SW480 (cell line): ENCODE measurements around the gene FGF21.
A peak's percentile ranks its signal among the peaks of the same experiment; 100 is the strongest.
"Not testable (repeated sequence)": the region's sequence is repeated elsewhere in the genome, so short reads cannot be mapped to it uniquely, and the experiment has no call there.

Source experiments
- DNase-seq: peaks from one replicate; pipeline ENCODE4 v3.0.0-alpha.2; 2016; ENCODE audit warnings: low spot score

The FGF21 gene, protein sequence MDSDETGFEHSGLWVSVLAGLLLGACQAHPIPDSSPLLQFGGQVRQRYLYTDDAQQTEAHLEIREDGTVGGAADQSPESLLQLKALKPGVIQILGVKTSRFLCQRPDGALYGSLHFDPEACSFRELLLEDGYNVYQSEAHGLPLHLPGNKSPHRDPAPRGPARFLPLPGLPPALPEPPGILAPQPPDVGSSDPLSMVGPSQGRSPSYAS

GRCh38 chr19:48755084-48755641 is at the start of gene FGF21:
Gene FGF21 (plus strand): TSS chr19:48755524. CDS start chr19:48756237, 713 bp downstream.
- peak; percentile 95 for DNase-seq

- DNase-seq: no peak
Measured at GRCh38 chr19:48708471-48708870, 46.9 kb upstream of the FGF21 start.

DNA sequence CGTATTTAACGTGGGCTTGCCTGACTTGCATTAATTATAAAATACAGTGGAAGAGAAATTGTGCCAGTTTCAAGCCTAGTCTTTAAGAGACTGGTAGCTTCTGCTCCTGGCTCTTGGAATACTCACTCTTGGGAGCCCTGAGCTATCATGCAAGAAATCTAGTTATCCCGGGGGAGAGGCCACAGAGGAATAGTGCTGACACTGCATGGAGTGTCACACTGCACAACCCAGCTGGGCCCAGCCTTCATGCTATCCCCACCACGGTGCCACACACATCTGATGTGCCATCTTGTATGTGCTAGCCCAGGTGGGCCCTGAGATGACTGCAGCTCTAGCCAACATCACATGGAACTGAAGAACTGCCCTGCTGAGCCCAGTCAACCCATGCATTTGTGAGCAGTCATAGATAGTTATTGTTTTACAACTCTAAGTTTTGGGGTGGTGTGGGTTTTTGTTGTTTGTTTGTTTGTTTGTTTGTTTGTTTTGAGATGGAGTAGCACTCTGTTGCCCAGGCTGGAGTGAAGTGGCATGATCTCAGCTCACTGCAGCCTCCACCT is 44.1 kb upstream of the FGF21 start:
- DNase-seq: no peak

DNA sequence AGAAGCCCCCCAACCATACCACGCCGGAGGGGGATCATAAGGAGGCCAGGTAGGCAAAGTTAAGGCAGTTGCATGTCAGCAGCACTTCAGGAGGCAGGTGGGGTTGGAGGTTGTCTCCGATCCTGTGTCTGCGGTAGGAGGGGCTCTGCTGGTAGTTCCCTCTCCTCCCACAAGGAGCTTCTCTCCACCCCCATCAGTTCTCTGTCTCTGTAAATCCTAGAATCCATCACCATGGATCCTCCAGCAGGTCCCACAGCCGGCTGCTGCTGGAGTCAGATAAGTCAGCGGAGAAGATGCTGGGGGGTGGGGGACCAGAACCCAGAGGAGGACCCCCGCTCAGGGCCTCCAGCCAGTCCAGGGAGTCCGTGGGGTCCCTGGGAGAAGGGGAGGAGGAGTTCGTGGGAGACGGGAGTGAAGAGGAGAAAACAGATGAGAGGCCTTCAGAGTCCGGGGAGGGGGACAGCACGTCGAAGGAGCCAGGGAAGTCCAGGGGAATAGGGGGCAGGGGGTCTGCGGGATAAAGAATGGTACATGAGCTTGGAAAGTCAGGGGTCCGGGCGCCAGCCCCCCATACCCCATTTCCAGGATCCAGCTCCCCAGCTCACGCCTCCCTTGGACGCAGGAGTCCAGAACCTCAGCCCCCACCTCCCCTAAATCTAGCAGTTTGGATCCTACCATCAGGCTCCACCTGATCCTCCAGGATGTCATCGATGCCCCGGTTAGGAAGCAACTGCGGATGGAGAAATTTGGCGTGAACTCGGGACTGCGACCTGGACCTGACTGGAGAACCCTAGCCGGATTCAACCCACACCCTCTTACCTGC is 42.1 kb upstream of the FGF21 start:
- peak; percentile 44 for DNase-seq

DNA sequence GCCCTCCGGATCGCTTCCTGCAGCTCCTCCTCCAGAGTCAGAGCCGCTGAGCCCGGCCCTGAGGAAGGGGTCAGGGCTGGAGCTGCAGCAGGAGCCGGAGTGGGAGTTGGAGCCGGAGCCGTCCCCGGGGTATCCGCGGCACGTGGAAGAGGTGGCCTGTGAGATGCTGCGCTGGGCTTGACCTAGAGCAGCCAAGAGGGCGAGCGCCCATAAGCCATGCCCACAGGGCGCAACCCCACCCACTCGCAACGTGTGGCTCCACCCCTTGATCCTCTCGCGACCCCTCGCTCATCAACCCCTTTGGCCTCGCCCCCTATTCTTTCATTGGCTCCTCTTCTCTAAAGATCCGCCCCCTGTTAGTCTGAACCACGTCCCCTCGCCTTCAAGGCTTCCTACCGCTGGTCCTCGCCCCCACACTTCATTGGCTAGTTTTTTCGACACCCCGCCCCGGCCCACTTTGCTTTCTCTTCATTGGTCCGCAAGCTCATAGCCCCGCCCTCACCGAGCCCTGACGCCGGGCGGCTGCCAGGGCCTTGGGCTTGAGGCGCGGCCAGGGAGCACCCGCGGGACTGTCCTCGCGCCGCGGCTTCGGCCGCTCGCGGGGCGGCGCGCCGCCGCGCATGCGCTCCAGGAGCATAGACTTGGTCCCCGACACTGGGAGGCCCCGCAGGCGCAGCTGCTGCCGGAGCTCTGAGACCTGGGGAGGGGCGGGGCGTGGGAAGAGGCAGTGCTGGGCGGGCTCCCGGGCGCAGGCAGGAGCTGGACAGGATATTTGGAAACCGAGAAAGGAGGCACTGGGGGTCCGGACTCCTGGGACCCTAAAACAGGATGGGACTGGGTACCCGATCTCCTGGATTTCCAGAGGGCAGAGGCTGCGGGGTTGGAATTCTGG is 41.2 kb upstream of the FGF21 start:
- peak; percentile 100 for DNase-seq

DNA sequence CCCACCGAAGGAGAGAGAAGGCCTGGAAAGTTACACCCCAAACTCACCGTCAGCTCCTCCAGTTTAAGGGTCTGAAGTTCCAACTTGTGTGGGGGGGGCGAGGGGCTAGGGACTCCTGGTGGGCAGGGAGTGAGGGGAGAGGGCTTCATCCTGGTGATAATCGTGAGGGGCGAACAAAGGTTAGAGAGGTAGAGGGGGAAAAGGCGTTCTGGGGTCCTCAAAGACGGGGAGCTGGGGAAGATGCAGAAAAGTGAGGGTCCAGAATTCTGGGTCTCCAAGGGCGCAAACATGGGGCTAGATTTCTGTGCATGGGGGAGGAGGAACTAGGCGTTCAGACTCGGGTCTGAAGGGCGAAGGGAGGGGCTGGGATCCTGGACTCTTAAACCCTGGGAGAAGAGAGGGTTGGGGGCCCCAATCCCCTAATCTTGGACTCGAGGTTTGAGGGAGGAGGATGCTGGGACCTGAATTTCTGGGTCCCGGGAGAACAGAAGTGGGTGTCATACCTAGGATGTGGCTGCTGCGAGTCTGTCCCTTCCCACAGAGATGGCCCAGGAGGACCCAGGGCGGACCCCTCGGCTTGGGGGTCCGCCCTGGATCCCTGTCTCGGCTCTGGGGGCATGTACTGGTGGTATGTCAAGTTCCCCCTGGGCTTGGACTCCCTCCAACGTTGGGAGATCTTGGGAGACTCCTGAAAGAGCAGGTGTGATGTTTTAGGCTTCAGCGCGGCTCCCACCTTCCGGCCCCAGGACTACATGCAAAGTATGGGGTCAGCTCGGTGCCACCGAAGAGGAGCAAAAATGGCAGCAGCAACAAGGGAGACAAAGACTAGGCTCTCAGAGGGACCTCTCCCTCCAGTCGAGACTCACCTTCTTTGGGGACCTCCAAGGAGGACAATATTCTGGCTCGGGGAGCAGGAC is 40.3 kb upstream of the FGF21 start:
- DNase-seq: no peak

DNA sequence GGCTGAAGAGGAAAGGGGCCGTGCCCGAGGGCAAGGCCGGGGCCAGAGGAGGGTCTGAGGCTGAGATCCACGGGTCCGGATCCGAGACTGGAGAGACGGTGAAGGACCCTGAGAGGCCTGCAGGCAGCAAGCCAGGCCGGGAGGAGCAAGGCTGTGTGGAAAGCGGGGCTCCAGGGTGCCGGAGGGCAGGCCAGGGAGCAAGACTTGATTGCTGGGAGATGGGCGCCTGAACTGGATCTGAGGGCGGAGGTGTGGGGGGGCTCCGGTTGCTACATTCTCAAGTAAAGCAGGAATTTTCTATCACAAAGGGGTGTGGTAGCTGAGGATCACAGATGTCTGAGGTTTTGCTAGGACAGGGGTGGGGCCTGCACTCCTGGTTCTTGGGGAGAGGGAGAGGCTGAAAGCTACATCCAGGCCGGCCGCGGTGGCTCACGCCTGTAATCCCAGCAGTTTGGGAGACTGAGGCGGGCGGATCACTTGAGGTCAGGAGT is 39.6 kb upstream of the FGF21 start:
- no peak for DNase-seq

DNA sequence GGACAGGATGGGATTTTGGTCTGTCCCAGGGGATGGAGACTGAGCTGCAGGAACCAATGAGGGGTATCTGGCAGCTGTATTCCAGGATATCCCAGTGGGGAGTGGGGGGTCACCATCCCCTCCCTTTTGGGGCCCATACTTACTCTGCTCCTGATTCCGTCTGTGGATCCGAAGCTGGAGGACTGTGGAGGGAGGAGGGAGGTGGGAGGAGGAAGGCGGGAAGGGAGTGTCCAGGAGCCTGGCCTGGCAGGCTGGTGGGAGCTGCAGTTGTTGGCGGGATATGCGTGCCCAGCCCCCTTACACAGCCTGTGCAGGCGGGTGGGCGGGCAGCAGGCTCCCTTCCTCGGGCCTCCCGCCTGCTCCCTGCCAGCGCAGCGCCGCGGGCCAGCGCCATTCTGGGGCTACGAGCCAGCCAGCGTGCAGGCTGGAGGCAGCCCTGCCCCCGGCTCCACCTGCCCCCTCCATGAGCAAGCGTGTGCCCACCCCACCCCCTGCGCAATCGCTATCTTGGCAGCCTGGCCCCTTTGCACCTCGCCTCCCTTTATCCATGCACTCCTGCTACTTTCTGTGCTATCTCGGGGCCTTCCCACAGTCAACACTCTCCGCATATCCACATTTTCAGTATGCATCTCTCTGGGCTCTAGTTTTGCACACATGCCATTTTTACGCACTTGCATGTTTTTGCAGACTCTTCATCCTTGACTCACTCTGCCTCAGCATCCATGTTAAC is 38.6 kb upstream of the FGF21 start:
- no peak for DNase-seq

GRCh38 chr19:48718106-48718505 is 37.2 kb upstream of the FGF21 start:
- DNase-seq: not testable (repeated sequence)

DNA sequence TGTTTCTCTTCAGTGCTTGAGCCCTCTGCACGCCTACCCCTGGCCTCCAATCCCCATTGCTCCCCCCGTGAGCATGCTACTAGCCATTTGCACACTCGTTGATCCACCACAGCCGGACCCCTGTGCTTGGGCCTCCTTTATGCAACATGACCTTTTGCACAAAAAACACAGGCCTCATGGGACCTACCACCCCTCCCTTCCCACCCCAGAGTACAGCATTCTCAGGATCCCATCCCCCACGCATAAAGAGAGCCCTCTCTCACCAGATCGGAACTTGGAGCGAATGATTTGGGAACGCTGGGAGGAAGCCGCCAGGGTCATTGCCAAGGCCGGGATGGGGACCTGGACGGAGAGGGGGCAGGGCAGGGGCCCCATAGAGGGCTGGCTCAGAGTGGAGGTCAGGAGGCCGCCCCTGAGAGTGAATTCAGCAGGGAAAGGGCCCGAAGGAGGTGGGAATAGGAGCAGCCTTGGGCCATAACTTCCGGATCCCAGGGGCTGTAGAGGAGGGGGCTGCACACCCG is 36.6 kb upstream of the FGF21 start:
- no peak for DNase-seq

- DNase-seq: no peak
Measured at GRCh38 chr19:48719263-48720171, 35.8 kb upstream of the FGF21 start, which contains the start of gene MAMSTR. Gene MAMSTR (minus strand): TSS chr19:48719725. CDS start chr19:48719031, 694 bp downstream.

DNA sequence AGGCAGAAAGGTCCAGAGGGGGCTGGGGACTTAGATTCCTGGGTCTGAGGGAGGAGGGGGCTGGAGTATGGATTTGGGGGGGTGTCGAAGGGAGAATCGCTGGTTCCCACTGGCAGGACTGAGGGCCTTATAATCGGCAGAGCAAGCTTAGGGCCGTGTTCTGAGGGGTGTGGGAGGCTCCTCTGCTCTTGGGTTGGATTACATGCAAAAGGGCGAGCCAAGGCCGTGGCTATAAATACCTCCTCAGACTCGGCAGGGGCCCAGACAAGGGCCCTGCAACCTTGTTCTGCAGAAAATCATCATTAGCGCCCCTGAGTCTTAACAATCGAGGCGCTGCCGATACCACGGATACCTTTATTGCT is 35.1 kb upstream of the FGF21 start:
- DNase-seq: no peak

DNA sequence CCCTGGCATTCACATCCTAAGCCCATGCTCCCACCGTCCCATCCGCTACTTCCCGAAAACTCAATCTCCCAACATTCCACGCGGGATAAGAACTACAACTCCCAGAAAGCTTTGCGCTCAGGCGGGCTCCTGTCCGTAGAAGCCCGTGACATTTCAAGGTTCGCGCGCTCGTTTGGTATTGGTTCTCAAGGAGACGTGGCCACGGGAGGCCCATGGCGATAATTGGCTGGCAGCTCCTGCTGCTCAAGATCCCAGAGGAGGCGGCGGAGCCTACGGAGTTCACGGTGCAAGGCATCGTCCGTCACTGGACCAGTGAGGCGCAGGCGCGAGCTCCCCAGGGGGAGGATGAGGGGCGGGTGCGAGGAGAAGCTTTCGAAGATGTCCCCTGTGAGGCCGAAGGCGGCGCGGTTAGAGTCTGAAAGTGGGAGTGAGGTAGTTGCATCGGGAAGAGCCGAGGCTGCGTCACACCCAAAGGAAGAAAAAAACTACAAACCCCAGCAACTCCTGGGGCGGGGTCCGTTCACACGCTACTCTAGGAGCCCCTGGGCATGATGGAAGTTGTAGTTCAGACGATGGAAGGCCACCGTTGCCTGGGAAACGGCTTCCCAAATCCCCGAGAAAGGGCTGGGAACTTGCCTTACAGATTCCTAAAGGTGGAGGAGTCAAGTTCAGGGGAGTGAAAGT is 34.6 kb upstream of the FGF21 start:
- peak; percentile 98 for DNase-seq

DNA sequence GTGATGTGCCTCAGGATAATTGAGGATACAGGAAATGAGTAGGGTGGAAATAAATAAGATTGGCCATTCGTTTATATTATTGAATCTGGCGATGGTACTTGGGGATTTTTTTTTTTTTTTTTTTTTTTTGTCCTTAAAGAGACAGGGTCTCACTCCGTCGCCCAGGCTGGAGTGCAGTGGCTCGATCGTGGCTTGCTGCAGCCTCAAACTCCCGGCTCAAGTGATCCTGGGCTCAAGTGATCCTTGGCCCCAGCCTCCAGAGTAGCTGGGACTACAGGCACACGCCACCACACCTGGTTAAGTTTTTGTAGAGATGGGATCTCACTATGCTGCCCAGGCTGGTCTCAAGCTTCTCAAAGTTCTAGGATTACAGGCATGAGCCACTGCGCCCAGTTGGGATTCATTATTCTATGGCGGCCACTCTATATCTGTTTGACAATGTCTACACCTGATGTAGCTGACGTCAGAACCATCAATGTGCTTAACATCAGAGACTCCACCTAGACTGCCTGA is 33.1 kb upstream of the FGF21 start:
- no peak for DNase-seq

DNA sequence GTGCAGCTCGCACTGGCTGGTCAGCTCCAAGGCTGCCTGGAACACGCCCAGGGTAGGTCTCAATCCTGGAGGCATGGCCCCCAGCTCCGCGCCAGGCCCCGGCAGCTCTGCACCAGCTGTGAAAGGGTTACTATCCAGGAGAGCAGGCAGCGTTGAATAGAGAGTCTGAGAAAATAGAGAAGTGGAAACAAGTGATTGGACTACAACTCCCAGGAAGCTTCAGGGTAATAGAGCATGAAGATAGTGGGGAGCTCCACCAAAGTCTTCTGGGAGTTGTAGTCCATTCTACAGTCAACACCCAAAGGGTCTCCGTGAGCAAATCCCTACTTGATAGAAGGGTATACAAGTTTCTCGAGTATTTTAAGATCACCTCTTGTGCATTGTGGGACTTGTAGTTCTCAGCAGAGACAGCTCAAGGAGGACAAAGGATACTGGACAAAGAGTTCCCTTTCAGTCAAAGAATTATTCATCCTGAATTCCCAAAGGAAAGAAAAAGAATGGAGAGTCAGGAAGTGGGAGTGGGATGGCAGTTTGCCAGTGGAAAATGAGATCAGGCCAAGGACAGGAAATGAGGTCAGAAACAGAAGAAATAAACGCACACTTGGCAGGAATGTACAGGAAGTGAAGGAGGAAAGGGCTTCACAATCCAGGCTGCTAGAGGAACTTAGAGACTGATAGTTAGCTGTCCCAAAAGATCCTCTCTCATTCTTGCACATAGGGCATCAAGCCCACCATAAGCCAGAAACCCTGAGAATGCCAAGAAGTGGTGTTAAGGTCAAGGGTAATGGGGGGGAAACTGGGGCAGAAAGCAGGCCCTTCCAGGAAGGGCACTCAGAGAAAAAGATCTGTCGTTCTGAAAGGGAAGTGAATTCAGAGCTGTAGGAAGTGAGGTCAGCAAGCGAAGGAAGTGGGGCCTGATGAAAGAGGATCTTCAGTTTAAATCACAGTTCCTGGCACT is 30.2 kb upstream of the FGF21 start:
- peak; percentile 76 for DNase-seq

DNA sequence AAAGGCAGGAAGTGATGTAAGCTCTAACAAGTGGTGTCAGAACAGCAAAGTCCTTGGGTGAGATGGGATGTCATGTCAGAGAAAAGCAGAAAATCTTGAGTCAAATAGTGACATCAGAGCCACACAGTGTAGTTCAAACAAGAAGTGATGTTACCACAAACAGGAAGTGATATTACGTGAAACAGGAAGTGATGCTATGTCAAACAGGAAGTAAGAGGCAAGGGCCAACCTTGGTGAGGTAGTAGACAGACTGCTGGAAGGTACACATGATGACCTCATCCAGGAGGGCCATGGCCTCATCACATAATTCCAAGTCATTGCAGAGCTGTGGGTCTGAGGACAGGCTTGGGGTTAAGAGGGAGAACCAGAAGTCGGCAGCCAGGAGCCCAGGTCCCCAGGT is 28.8 kb upstream of the FGF21 start:
- DNase-seq: no peak
